Kidney (tissue), 14 donors: ENCODE data around the gene PRKCZ. TPM values are rescaled to one million over a fixed set of nuclear protein-coding genes. Genes with fewer than 3 reads are reported as not detected.

ENCODE experiments used
- DNase-seq, 5 donors: peaks; one replicate each; pipeline ENCODE4 v3.0.0-alpha.2; 2013 to 2020
- FAIRE-seq: peaks from 2 replicates; lab custom pipeline; 2012; peaks lifted over from hg19 to GRCh38; lab: Jason Lieb, UNC
- H3K27ac ChIP-seq, 2 donors: one replicate each; pipeline ENCODE4 v1.7.0; 2013; ENCODE audit warnings: low read depth in 2 of 2, low read length in 2 of 2, inconsistent platforms in 1 of 2
- H3K27me3 ChIP-seq: one replicate; pipeline ENCODE4 v1.7.1; 2013; ENCODE audit warnings: low read length, inconsistent platforms; ENCODE audit not compliant: control insufficient read depth, insufficient read depth
- H3K36me3 ChIP-seq, 3 donors: one replicate each; pipeline versions ENCODE4 v1.7.0 to v1.7.1; 2013; ENCODE audit warnings: low read length in 3 of 3, control low read depth in 1 of 3, inconsistent platforms in 1 of 3; ENCODE audit not compliant: insufficient read depth in 3 of 3, control insufficient read depth in 2 of 3
- H3K4me1 ChIP-seq, 3 donors: one replicate each; pipeline versions ENCODE4 v1.7.0 to v1.7.1; 2013; ENCODE audit warnings: low read length in 3 of 3, inconsistent platforms in 1 of 3, low read depth in 1 of 3; ENCODE audit not compliant: control insufficient read depth in 2 of 3, insufficient read depth in 2 of 3
- H3K4me3 ChIP-seq, 3 donors: one replicate each; pipeline versions ENCODE4 v1.7.0 to v1.8.1; 2013; ENCODE audit warnings: low read length in 3 of 3, control low read depth in 1 of 3, inconsistent platforms in 1 of 3
- H3K9ac ChIP-seq, 3 donors: one replicate each; pipeline versions ENCODE4 v1.7.0 to v1.7.1; 2013; ENCODE audit warnings: low read length in 3 of 3, control low read depth in 1 of 3, inconsistent platforms in 1 of 3
- H3K9me3 ChIP-seq, 3 donors: one replicate each; pipeline versions ENCODE4 v1.7.0 to v1.7.1; 2013; ENCODE audit warnings: low read length in 3 of 3, control low read depth in 1 of 3, inconsistent platforms in 1 of 3; ENCODE audit not compliant: control insufficient read depth in 2 of 3, insufficient read depth in 1 of 3
- intact Hi-C: fragments of 100-400 bp; cut with DNase I; formaldehyde crosslinking; loops from one replicate; pipeline ENCODE4 v1.11.1; 2022
- polyA plus RNA-seq: library from polyadenylated mRNA; stranded (reverse); fragments of 350-450 nt; fragmentation: Illumina TruSeq; extraction: RNeasy Lipid Tissue Mini Kit (QIAGEN cat#74804); gene quantifications from one replicate; pipeline ENCODE4 v1.2.3, GENCODE V29; 2014; ENCODE audit warnings: low read depth, low replicate concordance; ENCODE audit not compliant: insufficient read depth
- total RNA-seq: library from RNA; stranded (reverse); fragmentation: NEBNext Ultra II Directional; extraction: Animal tissue kit (Norgen Biotek cat#: 25700); gene quantifications from one replicate; pipeline ENCODE4 v1.2.1, GENCODE V29; 2021
- TF ChIP-seq, protein P1 (sequence below): IDR thresholded peaks from 3 replicates; pipeline ENCODE4 v1.5.1; 2012; ENCODE audit warnings: mild to moderate bottlenecking, moderate library complexity, borderline replicate concordance; ENCODE audit not compliant: insufficient read depth; ENCODE audit errors: extremely low read depth
- donor health status: control.
- donor health status: control.
- donor health status: control.
- donor health status: control.
- donor health status: control.
- donor health status: DM: yes; HTN: yes; CAD: no.
- donor health status: Normal renal cell carcinoma (clear cell type).

PRKCZ gene
- total and polyA plus RNA-seq, 2 donors from 2014 or later = 24.7 to 42.4 TPM

GRCh38 chr1:2190491-2190976 lies 140.3 kb downstream of the PRKCZ start:
- peaks cover 0 to 26% (median 0%) of the 10 kb centered on the region in 3 donors for H3K4me1 ChIP-seq
- intact Hi-C loops = no loop called here
- H3K9me3 ChIP-seq = no peaks in the 10 kb centered on the region
- FAIRE-seq (no peak), DNase-seq (peak in 1 of 5 donors; percentile 84)
- H3K27ac ChIP-seq = peak overlapping the region; percentile 80 to 93
- TF ChIP-seq, protein P1, sequence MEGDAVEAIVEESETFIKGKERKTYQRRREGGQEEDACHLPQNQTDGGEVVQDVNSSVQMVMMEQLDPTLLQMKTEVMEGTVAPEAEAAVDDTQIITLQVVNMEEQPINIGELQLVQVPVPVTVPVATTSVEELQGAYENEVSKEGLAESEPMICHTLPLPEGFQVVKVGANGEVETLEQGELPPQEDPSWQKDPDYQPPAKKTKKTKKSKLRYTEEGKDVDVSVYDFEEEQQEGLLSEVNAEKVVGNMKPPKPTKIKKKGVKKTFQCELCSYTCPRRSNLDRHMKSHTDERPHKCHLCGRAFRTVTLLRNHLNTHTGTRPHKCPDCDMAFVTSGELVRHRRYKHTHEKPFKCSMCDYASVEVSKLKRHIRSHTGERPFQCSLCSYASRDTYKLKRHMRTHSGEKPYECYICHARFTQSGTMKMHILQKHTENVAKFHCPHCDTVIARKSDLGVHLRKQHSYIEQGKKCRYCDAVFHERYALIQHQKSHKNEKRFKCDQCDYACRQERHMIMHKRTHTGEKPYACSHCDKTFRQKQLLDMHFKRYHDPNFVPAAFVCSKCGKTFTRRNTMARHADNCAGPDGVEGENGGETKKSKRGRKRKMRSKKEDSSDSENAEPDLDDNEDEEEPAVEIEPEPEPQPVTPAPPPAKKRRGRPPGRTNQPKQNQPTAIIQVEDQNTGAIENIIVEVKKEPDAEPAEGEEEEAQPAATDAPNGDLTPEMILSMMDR = no peak
- peak overlapping the region in 1 of 3 donors; percentile 49 for H3K4me3 ChIP-seq
- H3K27me3 ChIP-seq = no peaks in the 10 kb centered on the region
- H3K9ac ChIP-seq = no peak overlapping the region
- no peaks in the 10 kb centered on the region for H3K36me3 ChIP-seq

DNA sequence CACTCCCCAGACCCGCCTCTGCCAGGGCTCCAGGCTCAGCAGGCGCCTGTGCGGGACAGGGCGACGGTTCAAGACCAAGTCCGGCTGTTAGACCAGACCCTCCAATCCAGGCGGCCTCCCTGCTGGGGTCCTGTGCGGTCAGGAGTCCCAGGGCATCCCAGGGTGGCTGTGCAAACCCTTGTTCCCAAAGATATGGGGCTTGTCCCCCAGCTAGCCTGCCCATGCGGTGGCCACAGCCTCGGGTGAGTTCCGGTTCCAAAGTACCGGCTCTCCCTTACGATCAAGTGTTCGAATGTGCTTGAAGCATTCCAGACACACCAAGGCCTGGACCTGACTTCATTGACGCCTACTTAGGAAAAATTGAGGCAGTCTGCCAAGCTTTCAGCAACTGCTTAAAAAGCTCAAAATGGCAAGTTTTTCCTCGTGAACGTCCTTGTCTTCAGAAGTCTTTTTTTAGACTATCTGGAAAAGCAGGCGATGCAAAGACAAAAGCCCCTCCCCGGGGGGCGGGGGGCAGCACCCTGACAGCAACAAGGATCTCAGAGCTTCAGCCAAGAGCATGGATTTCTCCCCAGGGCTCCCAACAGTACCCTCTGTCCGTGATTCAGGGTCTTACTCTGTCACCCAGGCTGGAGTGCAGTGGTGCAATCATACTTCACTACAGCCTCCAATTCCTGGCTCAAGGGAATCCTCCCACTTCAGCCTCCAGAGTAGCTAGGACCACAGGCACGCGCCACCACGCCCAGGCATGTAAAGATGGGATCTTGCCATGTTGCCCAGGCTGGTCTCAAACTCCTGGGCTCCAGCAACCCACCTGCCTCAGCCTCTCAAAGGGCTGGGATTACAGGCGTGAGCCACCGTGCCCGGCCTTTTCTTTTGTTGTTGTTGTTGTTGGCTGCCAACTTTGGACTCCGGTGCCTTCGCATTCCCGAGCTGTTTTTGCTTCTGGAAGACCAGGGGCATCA lies 142.1 kb downstream of the PRKCZ start:
- TF ChIP-seq, protein P1 = no peak
- H3K36me3 ChIP-seq = no peaks in the 10 kb centered on the region
- H3K9me3 ChIP-seq = no peaks in the 10 kb centered on the region
- DNase-seq = peak in 2 of 5 donors; percentile 73 to 78
- H3K9ac ChIP-seq = no peak overlapping the region
- intact Hi-C loops = no loop called here
- H3K4me3 ChIP-seq = no peak overlapping the region
- H3K27ac ChIP-seq = peak overlapping the region in 1 of 2 donors; percentile 5
- no peaks in the 10 kb centered on the region for H3K27me3 ChIP-seq
- peaks cover 0 to 28% (median 0%) of the 10 kb centered on the region in 3 donors for H3K4me1 ChIP-seq
- no peak for FAIRE-seq

- Histone ChIP-seq H3K4me3 (peak overlapping the region in 2 of 3 donors; percentile 34 to 47), H3K27me3 (no peaks in the 10 kb centered on the region), H3K4me1 (peaks cover 0 to 33% (median 1%) of the 10 kb centered on the region in 3 donors), H3K9me3 (no peaks in the 10 kb centered on the region), H3K36me3 (no peaks in the 10 kb centered on the region), H3K9ac (peak overlapping the region in 2 of 3 donors; percentile 40 to 55), H3K27ac (peak overlapping the region in 1 of 2 donors; percentile 86)
- DNase-seq (peak in 2 of 5 donors; percentile 29 to 86), FAIRE-seq (no peak)
- TF ChIP-seq, protein P1 = no peak
- intact Hi-C loops = no loop called here
Measured at GRCh38 chr1:2193514-2194281, 143.5 kb downstream of the PRKCZ start.
